ENCODE results near the gene ARMS2. TPM values are rescaled to one million over a fixed set of nuclear protein-coding genes. Genes with fewer than 3 reads are reported as not detected.
A peak's percentile ranks its signal among the peaks of the same experiment; 100 is the strongest.

ARMS2 gene, protein sequence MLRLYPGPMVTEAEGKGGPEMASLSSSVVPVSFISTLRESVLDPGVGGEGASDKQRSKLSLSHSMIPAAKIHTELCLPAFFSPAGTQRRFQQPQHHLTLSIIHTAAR
- not detected in 3 replicates for total RNA-seq (2021)
- Bru-seq, nascent RNA, result not detected
- long read RNA-seq, experiment 1, result 0 reads
- long read RNA-seq, experiment 2, result 0 reads
- long read RNA-seq, experiment 3, result 0 reads

DNA sequence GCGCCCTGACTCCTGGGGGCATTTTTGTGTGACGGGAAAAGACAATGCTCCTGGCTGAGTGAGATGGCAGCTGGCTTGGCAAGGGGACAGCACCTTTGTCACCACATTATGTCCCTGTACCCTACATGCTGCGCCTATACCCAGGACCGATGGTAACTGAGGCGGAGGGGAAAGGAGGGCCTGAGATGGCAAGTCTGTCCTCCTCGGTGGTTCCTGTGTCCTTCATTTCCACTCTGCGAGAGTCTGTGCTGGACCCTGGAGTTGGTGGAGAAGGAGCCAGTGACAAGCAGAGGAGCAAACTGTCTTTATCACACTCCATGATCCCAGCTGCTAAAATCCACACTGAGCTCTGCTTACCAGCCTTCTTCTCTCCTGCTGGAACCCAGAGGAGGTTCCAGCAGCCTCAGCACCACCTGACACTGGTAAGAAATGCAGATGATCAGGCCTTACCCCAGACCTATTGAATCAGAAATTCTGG lies at the start of gene ARMS2:
ARMS2 (plus strand) TSS at position 51 of the 478 bp plus-strand sequence; CDS start at position 126, 75 bp downstream.
- Mint-ChIP-seq H3K27me3 (ENCODE audit: low read depth) (peaks cover 12% of the 10 kb centered on the region), H3K9me3 (peaks cover 6% of the 10 kb centered on the region), H3K4me3 (no peak within 1 kb of the TSS), H3K27ac (no peak within 1 kb of the TSS), H3K36me3 (no peaks in the 10 kb centered on the region), H3K4me1 (peaks cover 19% of the 10 kb centered on the region)
- DNase-seq (ENCODE audit: low spot score) (no peak), ATAC-seq (no peak)
- CTCF ChIA-PET, result interaction anchor here (0.8 to 1.0 kb wide), 2 partner anchors 20 to 156 kb away, joined by 3 read pairs; no protein-coding TSS in a partner anchor
- TF ChIP-seq SMAD3 (CRISPR knock-in tag; IDR thresholded peaks at IDR 0.05; ENCODE audit: borderline replicate concordance) (no peak), PRRX2 (CRISPR knock-in tag; IDR thresholded peaks at IDR 0.05) (no peak), NFE2L1 (CRISPR knock-in tag; IDR thresholded peaks at IDR 0.05) (no peak), TEAD4 (CRISPR knock-in tag; IDR thresholded peaks at IDR 0.05) (no peak), ESRRA (CRISPR knock-in tag; IDR thresholded peaks at IDR 0.05; ENCODE audit: borderline replicate concordance) (no peak), EMX1 (CRISPR knock-in tag; IDR thresholded peaks at IDR 0.05) (no peak), JAZF1 (CRISPR knock-in tag; IDR thresholded peaks at IDR 0.05) (no peak), ZNF671 (CRISPR knock-in tag; IDR thresholded peaks at IDR 0.05) (no peak), SMAD4 (CRISPR knock-in tag; IDR thresholded peaks at IDR 0.05) (no peak)
- TF ChIP-seq, protein P1, sequence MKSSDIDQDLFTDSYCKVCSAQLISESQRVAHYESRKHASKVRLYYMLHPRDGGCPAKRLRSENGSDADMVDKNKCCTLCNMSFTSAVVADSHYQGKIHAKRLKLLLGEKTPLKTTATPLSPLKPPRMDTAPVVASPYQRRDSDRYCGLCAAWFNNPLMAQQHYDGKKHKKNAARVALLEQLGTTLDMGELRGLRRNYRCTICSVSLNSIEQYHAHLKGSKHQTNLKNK (CRISPR knock-in tag; IDR thresholded peaks at IDR 0.05), result no peak
- TF ChIP-seq, protein P2, sequence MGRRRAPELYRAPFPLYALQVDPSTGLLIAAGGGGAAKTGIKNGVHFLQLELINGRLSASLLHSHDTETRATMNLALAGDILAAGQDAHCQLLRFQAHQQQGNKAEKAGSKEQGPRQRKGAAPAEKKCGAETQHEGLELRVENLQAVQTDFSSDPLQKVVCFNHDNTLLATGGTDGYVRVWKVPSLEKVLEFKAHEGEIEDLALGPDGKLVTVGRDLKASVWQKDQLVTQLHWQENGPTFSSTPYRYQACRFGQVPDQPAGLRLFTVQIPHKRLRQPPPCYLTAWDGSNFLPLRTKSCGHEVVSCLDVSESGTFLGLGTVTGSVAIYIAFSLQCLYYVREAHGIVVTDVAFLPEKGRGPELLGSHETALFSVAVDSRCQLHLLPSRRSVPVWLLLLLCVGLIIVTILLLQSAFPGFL (CRISPR knock-in tag; IDR thresholded peaks at IDR 0.05; ENCODE audit: borderline replicate concordance), result no peak
- TF ChIP-seq, protein P3, sequence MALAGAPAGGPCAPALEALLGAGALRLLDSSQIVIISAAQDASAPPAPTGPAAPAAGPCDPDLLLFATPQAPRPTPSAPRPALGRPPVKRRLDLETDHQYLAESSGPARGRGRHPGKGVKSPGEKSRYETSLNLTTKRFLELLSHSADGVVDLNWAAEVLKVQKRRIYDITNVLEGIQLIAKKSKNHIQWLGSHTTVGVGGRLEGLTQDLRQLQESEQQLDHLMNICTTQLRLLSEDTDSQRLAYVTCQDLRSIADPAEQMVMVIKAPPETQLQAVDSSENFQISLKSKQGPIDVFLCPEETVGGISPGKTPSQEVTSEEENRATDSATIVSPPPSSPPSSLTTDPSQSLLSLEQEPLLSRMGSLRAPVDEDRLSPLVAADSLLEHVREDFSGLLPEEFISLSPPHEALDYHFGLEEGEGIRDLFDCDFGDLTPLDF (CRISPR knock-in tag; IDR thresholded peaks at IDR 0.05), result no peak
- TF ChIP-seq, protein P4, sequence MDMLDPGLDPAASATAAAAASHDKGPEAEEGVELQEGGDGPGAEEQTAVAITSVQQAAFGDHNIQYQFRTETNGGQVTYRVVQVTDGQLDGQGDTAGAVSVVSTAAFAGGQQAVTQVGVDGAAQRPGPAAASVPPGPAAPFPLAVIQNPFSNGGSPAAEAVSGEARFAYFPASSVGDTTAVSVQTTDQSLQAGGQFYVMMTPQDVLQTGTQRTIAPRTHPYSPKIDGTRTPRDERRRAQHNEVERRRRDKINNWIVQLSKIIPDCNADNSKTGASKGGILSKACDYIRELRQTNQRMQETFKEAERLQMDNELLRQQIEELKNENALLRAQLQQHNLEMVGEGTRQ (CRISPR knock-in tag; IDR thresholded peaks at IDR 0.05), result no peak
- TF ChIP-seq, protein P5, sequence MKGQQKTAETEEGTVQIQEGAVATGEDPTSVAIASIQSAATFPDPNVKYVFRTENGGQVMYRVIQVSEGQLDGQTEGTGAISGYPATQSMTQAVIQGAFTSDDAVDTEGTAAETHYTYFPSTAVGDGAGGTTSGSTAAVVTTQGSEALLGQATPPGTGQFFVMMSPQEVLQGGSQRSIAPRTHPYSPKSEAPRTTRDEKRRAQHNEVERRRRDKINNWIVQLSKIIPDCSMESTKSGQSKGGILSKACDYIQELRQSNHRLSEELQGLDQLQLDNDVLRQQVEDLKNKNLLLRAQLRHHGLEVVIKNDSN (CRISPR knock-in tag; IDR thresholded peaks at IDR 0.05), result no peak
- POLR2A ChIA-PET, result no interaction called here

DNA sequence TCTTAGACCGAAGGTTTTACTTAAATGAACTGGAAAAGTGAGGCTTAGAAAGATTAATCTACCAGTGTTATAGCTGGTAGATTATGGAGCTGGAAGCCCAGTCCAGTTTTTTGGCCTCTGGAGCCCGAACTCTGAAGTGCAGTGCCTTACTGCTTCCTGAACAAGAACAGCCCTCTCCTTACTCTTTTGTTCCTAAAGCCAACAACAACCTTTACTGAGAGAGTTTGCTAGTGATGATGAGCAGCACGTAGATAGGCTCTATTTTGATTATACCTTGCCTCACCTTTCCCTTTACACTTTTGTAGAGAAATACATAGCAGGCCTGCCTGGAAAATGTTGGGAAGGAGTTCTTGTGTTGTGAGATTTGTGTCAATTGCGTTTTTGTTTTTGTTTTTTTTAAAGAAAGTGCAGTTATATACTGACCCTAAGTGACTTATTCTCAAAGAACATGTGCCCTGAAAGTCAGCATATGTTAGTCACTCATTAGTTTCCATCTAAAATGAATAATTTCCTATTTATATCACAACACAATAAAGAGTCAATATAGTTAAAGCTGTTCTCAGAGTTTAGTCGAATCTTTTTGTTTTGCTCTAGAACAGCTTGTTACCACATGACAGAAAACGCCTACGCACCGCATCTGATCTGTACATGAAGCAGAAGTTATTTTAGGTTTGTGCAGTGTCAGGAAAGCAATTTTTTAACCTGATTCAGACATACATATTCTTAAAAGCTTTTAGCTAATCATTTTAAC lies 46.9 kb upstream of the ARMS2 start:
- Mint-ChIP-seq H3K36me3 (peaks cover 3% of the 10 kb centered on the region; the same call in 1 of the 2 replicates), H3K9me3 (no peaks in the 10 kb centered on the region), H3K27me3 (ENCODE audit: low read depth) (no peaks in the 10 kb centered on the region), H3K4me1 (peaks cover 4% of the 10 kb centered on the region; the same call in 1 of the 2 replicates), H3K4me3 (no peak overlapping the region), H3K27ac (peak overlapping the region; percentile 4; the same call in 1 of the 2 replicates)
- DNase-seq (ENCODE audit: low spot score) (no peak), ATAC-seq (no peak)
- CTCF ChIA-PET, result no interaction called here
- POLR2A ChIA-PET, result no interaction called here
- TF ChIP-seq, protein P3 (CRISPR knock-in tag; IDR thresholded peaks at IDR 0.05), result no peak
- TF ChIP-seq ZNF121 (CRISPR knock-in tag; IDR thresholded peaks at IDR 0.05) (no peak), FOXP1 (CRISPR knock-in tag; IDR thresholded peaks at IDR 0.05; ENCODE audit: borderline replicate concordance) (no peak), TP53 (CRISPR knock-in tag; IDR thresholded peaks at IDR 0.05) (no peak), ELF4 (CRISPR knock-in tag; IDR thresholded peaks at IDR 0.05; ENCODE audit: low read depth) (no peak), GABPB1 (CRISPR knock-in tag; IDR thresholded peaks at IDR 0.05) (no peak), NR3C1 (CRISPR knock-in tag; conservative IDR thresholded peaks at IDR 0.05; ENCODE audit: low read depth) (no peak), CREB1 (CRISPR knock-in tag; IDR thresholded peaks at IDR 0.05) (no peak), ZNF416 (CRISPR knock-in tag; IDR thresholded peaks at IDR 0.05) (no peak), SMAD4 (CRISPR knock-in tag; IDR thresholded peaks at IDR 0.05) (no peak)
- TF ChIP-seq, protein P6, sequence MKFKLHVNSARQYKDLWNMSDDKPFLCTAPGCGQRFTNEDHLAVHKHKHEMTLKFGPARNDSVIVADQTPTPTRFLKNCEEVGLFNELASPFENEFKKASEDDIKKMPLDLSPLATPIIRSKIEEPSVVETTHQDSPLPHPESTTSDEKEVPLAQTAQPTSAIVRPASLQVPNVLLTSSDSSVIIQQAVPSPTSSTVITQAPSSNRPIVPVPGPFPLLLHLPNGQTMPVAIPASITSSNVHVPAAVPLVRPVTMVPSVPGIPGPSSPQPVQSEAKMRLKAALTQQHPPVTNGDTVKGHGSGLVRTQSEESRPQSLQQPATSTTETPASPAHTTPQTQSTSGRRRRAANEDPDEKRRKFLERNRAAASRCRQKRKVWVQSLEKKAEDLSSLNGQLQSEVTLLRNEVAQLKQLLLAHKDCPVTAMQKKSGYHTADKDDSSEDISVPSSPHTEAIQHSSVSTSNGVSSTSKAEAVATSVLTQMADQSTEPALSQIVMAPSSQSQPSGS (CRISPR knock-in tag; IDR thresholded peaks at IDR 0.05; ENCODE audit: borderline replicate concordance, low read depth), result no peak
- TF ChIP-seq, protein P7, sequence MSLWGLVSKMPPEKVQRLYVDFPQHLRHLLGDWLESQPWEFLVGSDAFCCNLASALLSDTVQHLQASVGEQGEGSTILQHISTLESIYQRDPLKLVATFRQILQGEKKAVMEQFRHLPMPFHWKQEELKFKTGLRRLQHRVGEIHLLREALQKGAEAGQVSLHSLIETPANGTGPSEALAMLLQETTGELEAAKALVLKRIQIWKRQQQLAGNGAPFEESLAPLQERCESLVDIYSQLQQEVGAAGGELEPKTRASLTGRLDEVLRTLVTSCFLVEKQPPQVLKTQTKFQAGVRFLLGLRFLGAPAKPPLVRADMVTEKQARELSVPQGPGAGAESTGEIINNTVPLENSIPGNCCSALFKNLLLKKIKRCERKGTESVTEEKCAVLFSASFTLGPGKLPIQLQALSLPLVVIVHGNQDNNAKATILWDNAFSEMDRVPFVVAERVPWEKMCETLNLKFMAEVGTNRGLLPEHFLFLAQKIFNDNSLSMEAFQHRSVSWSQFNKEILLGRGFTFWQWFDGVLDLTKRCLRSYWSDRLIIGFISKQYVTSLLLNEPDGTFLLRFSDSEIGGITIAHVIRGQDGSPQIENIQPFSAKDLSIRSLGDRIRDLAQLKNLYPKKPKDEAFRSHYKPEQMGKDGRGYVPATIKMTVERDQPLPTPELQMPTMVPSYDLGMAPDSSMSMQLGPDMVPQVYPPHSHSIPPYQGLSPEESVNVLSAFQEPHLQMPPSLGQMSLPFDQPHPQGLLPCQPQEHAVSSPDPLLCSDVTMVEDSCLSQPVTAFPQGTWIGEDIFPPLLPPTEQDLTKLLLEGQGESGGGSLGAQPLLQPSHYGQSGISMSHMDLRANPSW (CRISPR knock-in tag; conservative IDR thresholded peaks at IDR 0.05; ENCODE audit: low read depth), result no peak
